Measurements from ENCODE around the gene KCNIP4.

GRCh38 chr4:20904966-20905365, 1043.6 kb downstream of the KCNIP4 start:
- TF ChIP-seq POLR2A (IDR thresholded peaks at IDR 0.05) = no peak
- no peak for TF ChIP-seq CTCF (IDR thresholded peaks at IDR 0.05)
